Gastrocnemius medialis (tissue), 4 donors: ENCODE measurements around the gene SLC27A1.

Source experiments
- POLR2A ChIP-seq, 2 donors: fragments of 450-650 bp; IDR thresholded peaks; one replicate each; pipeline ENCODE4 v1.6.1; 2017; ENCODE audit warnings: antibody characterized with exemption in 2 of 2, mild to moderate bottlenecking in 2 of 2, moderate library complexity in 2 of 2
- TF ChIP-seq, protein P1 (sequence below), 5 experiments: fragments of 450-650 bp in 3 of 5; fragments of 200-600 bp in 2 of 5; sonication (generic) in 2 of 5; IDR thresholded peaks in 4 of 5; conservative IDR thresholded peaks in 1 of 5; 1 replicate in 4 of 5; 2 replicates in 1 of 5; pipeline ENCODE4 v1.5.1; 2016 to 2019; ENCODE audit warnings: antibody characterized with exemption in 5 of 5, mild to moderate bottlenecking in 3 of 5, moderate library complexity in 3 of 5

DNA sequence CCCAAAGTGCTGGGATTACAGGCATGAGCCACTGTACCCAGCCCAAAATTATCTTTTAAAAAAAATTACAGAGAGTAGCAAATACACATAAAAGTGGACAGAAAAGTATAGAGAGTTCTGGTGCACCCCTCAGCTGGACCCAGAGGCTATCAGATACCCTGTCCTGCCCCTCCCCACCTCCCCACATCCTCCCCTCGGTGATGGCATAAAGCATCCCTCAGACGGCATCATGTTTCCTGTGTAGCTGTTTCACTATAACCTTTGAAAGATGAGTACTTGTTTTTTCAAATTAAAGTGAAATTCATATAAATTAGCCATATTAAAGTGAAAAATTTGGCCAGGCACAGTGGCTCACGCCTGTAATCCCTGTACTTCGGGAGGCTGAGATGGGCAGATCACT, 20.1 kb downstream of the SLC27A1 start:
- no peak for TF ChIP-seq POLR2A (IDR thresholded peaks at IDR 0.05)
- TF ChIP-seq, protein P1, sequence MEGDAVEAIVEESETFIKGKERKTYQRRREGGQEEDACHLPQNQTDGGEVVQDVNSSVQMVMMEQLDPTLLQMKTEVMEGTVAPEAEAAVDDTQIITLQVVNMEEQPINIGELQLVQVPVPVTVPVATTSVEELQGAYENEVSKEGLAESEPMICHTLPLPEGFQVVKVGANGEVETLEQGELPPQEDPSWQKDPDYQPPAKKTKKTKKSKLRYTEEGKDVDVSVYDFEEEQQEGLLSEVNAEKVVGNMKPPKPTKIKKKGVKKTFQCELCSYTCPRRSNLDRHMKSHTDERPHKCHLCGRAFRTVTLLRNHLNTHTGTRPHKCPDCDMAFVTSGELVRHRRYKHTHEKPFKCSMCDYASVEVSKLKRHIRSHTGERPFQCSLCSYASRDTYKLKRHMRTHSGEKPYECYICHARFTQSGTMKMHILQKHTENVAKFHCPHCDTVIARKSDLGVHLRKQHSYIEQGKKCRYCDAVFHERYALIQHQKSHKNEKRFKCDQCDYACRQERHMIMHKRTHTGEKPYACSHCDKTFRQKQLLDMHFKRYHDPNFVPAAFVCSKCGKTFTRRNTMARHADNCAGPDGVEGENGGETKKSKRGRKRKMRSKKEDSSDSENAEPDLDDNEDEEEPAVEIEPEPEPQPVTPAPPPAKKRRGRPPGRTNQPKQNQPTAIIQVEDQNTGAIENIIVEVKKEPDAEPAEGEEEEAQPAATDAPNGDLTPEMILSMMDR (IDR thresholded peaks at IDR 0.05 in 4 of 5, conservative IDR thresholded peaks at IDR 0.05 in 1 of 5): no peak
